WTC11 (cell line): ENCODE results near the gene PSME4.

Experiments
- ARID4B ChIP-seq: sonication (generic); formaldehyde crosslinking; IDR thresholded peaks from 2 replicates; pipeline ENCODE4 v1.8.0; 2023; ENCODE audit warnings: missing genetic modification reagents, mild to moderate bottlenecking, borderline replicate concordance
- CTCF ChIP-seq: fragments of 200-600 bp; IDR thresholded peaks from 2 replicates; pipeline ENCODE4 v1.8.0; 2022; ENCODE audit warnings: antibody characterized with exemption
- E2F1 ChIP-seq: sonication (generic); formaldehyde crosslinking; IDR thresholded peaks from 2 replicates; pipeline ENCODE4 v1.8.0; 2022; ENCODE audit warnings: mild to moderate bottlenecking, missing genetic modification reagents
- USF2 ChIP-seq: sonication (generic); formaldehyde crosslinking; IDR thresholded peaks from 2 replicates; pipeline ENCODE4 v1.8.1; 2023; ENCODE audit warnings: mild to moderate bottlenecking, missing genetic modification reagents, moderate library complexity

- TF ChIP-seq CTCF (no peak), E2F1 (no peak), USF2 (CRISPR knock-in tag) (no peak), ARID4B (CRISPR knock-in tag) (no peak)
These were observed 122.7 kb downstream of the PSME4 start for GRCh38 chr2:53848062-53848461.
